GM12801 (cell line): ENCODE data around the gene IRF2BP1.

ENCODE experiments used
- CTCF ChIP-seq: IDR thresholded peaks from one replicate; pipeline ENCODE4 v1.5.1; 2011; ENCODE audit warnings: control low read depth; ENCODE audit not compliant: insufficient read length; ENCODE audit errors: extremely low read depth

The IRF2BP1 gene

DNA sequence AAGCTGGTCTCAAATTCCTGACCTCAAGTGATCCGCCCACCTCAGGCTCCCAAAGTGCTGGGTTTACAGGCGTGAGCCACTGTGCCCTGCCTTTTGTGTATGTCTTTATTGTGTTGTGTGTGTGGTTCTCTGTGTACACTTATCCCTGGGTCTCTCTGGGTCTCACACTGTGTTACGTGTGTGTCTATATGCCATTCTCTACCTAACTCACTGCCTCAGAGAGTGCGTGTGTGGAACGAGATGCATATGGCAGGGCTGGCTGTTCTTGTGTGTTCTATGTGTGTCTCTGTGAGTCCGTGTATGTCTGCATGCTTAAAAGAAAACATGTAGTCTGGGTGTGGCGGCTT is 11.3 kb downstream of the IRF2BP1 start:
- no peak for TF ChIP-seq CTCF

DNA sequence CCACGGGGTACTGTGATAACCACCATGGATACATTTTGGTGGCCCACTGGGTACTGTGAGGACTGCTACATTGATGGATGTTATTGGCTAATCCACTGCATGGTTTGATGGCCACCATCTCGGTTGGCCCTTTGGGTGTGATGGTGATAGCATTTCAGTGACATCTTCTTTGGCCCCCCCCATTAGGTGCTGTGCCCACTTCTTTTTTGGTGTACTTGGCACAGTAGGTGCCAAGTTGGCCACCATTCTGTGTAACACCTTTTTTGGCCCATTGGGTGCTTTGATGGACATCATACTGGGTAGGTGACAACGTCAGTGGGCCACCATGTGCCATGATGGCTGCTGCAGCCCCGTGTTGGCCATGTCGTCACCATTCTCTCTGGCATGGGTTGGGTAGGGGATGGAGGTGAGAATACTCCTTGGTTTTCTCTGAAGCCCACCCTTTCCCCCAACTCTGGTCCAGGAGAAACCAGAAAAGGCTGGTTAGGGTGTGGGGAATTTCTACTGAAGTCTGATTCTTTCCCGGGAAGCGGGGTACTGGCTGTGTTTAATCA is 12.6 kb downstream of the IRF2BP1 start:
- no peak for TF ChIP-seq CTCF

DNA sequence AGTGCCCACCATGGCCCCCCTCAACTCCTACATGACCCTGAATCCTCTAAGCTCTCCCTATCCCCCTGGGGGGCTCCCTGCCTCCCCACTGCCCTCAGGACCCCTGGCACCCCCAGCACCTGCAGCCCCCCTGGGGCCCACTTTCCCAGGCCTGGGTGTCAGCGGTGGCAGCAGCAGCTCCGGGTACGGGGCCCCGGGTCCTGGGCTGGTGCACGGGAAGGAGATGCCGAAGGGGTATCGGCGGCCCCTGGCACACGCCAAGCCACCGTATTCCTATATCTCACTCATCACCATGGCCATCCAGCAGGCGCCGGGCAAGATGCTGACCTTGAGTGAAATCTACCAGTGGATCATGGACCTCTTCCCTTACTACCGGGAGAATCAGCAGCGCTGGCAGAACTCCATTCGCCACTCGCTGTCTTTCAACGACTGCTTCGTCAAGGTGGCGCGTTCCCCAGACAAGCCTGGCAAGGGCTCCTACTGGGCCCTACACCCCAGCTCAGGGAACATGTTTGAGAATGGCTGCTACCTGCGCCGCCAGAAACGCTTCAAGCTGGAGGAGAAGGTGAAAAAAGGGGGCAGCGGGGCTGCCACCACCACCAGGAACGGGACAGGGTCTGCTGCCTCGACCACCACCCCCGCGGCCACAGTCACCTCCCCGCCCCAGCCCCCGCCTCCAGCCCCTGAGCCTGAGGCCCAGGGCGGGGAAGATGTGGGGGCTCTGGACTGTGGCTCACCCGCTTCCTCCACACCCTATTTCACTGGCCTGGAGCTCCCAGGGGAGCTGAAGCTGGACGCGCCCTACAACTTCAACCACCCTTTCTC is 13.6 kb downstream of the IRF2BP1 start:
- no peak for TF ChIP-seq CTCF

GRCh38 chr19:45870798-45871197 is 15.1 kb downstream of the IRF2BP1 start:
- TF ChIP-seq CTCF: no peak

- no peak for TF ChIP-seq CTCF
These were observed 19.4 kb downstream of the IRF2BP1 start for GRCh38 chr19:45866400-45867176.

DNA sequence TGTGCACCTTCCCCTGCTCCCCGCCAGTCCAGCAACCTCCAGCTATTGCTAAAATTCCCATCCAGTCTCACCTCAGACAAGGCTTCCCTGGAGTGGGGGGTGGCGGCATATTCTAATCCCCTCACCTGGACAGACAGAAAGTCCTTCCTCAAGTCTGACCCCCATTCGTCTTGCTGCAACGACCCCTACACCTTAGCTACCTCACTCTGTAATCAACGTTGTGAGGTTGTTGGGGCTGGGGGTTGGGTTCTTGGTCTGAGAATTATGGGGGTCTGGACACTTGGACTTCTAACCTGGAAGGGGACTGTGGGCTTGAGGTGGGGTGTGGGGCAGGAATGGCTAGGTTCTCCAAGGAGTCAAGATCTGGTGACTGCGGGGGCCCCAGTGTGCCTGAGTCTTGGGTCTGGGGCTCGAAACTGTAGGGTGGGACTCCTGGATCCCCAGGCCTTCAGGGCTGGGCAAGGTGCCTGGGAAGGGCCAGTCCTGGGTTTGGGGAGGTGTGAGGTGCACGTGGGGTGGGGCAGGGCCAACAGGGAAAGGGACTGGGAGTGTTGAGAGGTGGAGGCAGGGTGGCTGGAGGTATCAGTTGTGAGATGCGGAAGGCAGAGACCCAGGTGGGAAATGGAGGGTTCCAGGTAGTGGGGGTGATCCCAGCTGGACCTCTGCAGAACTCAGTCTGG is 20.5 kb downstream of the IRF2BP1 start:
- no peak for TF ChIP-seq CTCF

DNA sequence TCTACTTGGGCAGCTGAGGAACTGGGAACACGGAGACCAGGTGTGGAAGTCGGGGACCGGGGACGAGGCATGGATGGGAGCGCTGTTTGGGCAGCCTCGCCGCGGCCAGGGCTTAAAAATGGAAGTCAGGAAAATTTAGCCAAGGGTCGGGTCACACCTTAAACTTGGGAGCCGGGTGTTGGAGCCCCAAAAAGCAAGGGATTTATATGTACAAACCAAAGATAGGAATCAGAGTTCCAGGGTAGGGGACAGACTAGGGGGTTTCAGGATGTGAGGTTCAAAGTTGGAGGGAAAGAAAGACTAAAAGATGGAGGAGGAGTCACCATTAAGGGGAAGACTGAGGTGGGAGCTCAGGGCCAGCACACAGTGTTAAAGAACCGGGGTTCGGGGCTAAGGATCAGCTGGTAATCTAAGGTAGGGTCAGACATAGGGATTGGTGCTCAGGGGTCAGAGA is 21.3 kb downstream of the IRF2BP1 start:
- TF ChIP-seq CTCF: no peak
